Measurements from ENCODE around the gene CHRNA7. TPM values are rescaled to one million over a fixed set of nuclear protein-coding genes. Genes with fewer than 3 reads are reported as not detected.
"Not testable (repeated sequence)": the region's sequence is repeated elsewhere in the genome, so short reads cannot be mapped to it uniquely, and the experiment has no call there.

Gene CHRNA7
- total RNA-seq, 1 experiment from 2014 or later, result 4.4 TPM

- H3K18ac ChIP-seq (ENCODE audit: insufficient read length, low read depth, low read length), result no peak overlapping the region
- no peaks in the 10 kb centered on the region for H3K27me3 ChIP-seq (ENCODE audit: insufficient read depth, low read length)
- H3K56ac ChIP-seq (ENCODE audit: insufficient read length, low read depth, low read length), result no peak overlapping the region
- H2BK20ac ChIP-seq (ENCODE audit: low read depth, low read length, poor library complexity, severe bottlenecking), result no peak overlapping the region
- no peak overlapping the region for H4K5ac ChIP-seq (ENCODE audit: insufficient read length, low read depth, low read length)
- no peak overlapping the region for H3K23ac ChIP-seq (ENCODE audit: insufficient read length, low read depth, low read length)
- no peak overlapping the region for H3K4ac ChIP-seq (ENCODE audit: low read depth, low read length)
- no peak overlapping the region for H3T11ph ChIP-seq (ENCODE audit: low read length)
- DNase-seq, result no peak
- H3K4me1 ChIP-seq (ENCODE audit: insufficient read depth, low read length), result no peaks in the 10 kb centered on the region
- no peaks in the 10 kb centered on the region for H3K9me3 ChIP-seq (ENCODE audit: control insufficient read depth, low read depth, low read length)
- no peak overlapping the region for H2BK15ac ChIP-seq (ENCODE audit: low read depth, low read length)
- no peak overlapping the region for H3K4me2 ChIP-seq (ENCODE audit: insufficient read depth, insufficient read length, low read length)
- H4K8ac ChIP-seq (replicated peaks; ENCODE audit: insufficient read length, low read depth, low read length), result no peak overlapping the region
- no peak overlapping the region for H2BK120ac ChIP-seq (ENCODE audit: low read depth, low read length, poor library complexity, severe bottlenecking)
- Mint-ChIP-seq H3K4me1 (no peaks in the 10 kb centered on the region), H3K4me3 (no peak overlapping the region), H3K27ac (no peak overlapping the region), H3K36me3 (ENCODE audit: insufficient read depth in 1 of 3, low read depth in 3 of 3) (peaks cover 0 to 4% (median 0%) of the 10 kb centered on the region in 3 experiments; a peak in 1 of 7 replicates), H3K9me3 (peaks cover 2 to 3% of the 10 kb centered on the region in 2 experiments; a peak in 1 of 5 replicates), H3K27me3 (ENCODE audit: low read depth) (no peaks in the 10 kb centered on the region)
- no peak overlapping the region for H2BK12ac ChIP-seq (ENCODE audit: insufficient read length, low read depth, low read length)
- H2AK5ac ChIP-seq (ENCODE audit: insufficient read length, low read length), result no peak overlapping the region
- no CpG with 5 or more reads among the region's 8 CpGs for WGBS (ENCODE audit: extremely low coverage, insufficient read length, low lambda C conversion rate)
- H4K91ac ChIP-seq (ENCODE audit: insufficient read length, low read depth, low read length), result no peak overlapping the region
- H3K23me2 ChIP-seq (ENCODE audit: insufficient read length, low read depth, low read length, poor library complexity, severe bottlenecking), result no peaks in the 10 kb centered on the region
- no peak for TF ChIP-seq CTCF (conservative IDR thresholded peaks at IDR 0.05)
- H3K9ac ChIP-seq (ENCODE audit: extremely low read depth, insufficient read length, low read length), result no peak overlapping the region
- H4K20me1 ChIP-seq (ENCODE audit: control insufficient read depth, insufficient read depth, insufficient read length), result no peaks in the 10 kb centered on the region
- no peak overlapping the region for H2BK5ac ChIP-seq (ENCODE audit: insufficient read length, low read length)
- no peak overlapping the region for H3K27ac ChIP-seq (ENCODE audit: insufficient read length, low read depth, low read length)
- H3K79me1 ChIP-seq (ENCODE audit: insufficient read depth, low read depth, low read length, poor library complexity, severe bottlenecking), result no peaks in the 10 kb centered on the region
- no peak overlapping the region for H2AFZ ChIP-seq (ENCODE audit: low read length)
- no peak overlapping the region for H3K14ac ChIP-seq (ENCODE audit: insufficient read depth, low read length)
- H3K79me2 ChIP-seq (ENCODE audit: insufficient read depth, low read length), result no peaks in the 10 kb centered on the region
Measured at GRCh38 chr15:32135335-32135734, 105.0 kb downstream of the CHRNA7 start.

- H3K4me2 ChIP-seq (ENCODE audit: insufficient read depth, insufficient read length, low read length); H3K4me3 Mint-ChIP-seq: not testable (repeated sequence)
Measured at GRCh38 chr15:32145512-32145911, 115.2 kb downstream of the CHRNA7 start.

More at GRCh38 chr15:32145512-32145911, 115.2 kb downstream of the CHRNA7 start:
- H2AFZ ChIP-seq (ENCODE audit: low read length); H3T11ph ChIP-seq (ENCODE audit: low read length); H3K23me2 ChIP-seq (ENCODE audit: insufficient read length, low read depth, low read length, poor library complexity, severe bottlenecking); H3K27me3 ChIP-seq (ENCODE audit: insufficient read depth, low read length); H4K5ac ChIP-seq (ENCODE audit: insufficient read length, low read depth, low read length); H3K23ac ChIP-seq (ENCODE audit: insufficient read length, low read depth, low read length); H3K27me3 Mint-ChIP-seq (ENCODE audit: low read depth); H3K27ac Mint-ChIP-seq; H4K20me1 ChIP-seq (ENCODE audit: control insufficient read depth, insufficient read depth, insufficient read length); H3K9ac ChIP-seq (ENCODE audit: extremely low read depth, insufficient read length, low read length); H4K8ac ChIP-seq (replicated peaks; ENCODE audit: insufficient read length, low read depth, low read length); H2BK15ac ChIP-seq (ENCODE audit: low read depth, low read length); H2BK12ac ChIP-seq (ENCODE audit: insufficient read length, low read depth, low read length); H3K56ac ChIP-seq (ENCODE audit: insufficient read length, low read depth, low read length); H2BK5ac ChIP-seq (ENCODE audit: insufficient read length, low read length); H3K9me3 Mint-ChIP-seq; H3K79me2 ChIP-seq (ENCODE audit: insufficient read depth, low read length); H3K36me3 Mint-ChIP-seq (ENCODE audit: insufficient read depth in 1 of 3, low read depth in 3 of 3); H4K91ac ChIP-seq (ENCODE audit: insufficient read length, low read depth, low read length); H3K79me1 ChIP-seq (ENCODE audit: insufficient read depth, low read depth, low read length, poor library complexity, severe bottlenecking); H2BK20ac ChIP-seq (ENCODE audit: low read depth, low read length, poor library complexity, severe bottlenecking); H3K4me1 Mint-ChIP-seq; H2AK5ac ChIP-seq (ENCODE audit: insufficient read length, low read length); H3K18ac ChIP-seq (ENCODE audit: insufficient read length, low read depth, low read length); H3K27ac ChIP-seq (ENCODE audit: insufficient read length, low read depth, low read length); H3K4me1 ChIP-seq (ENCODE audit: insufficient read depth, low read length); H2BK120ac ChIP-seq (ENCODE audit: low read depth, low read length, poor library complexity, severe bottlenecking); H3K9me3 ChIP-seq (ENCODE audit: control insufficient read depth, low read depth, low read length); DNase-seq; H3K14ac ChIP-seq (ENCODE audit: insufficient read depth, low read length); H3K4ac ChIP-seq (ENCODE audit: low read depth, low read length): not testable (repeated sequence)
- no CpG with 5 or more reads among the region's 10 CpGs for WGBS (ENCODE audit: extremely low coverage, insufficient read length, low lambda C conversion rate)
